CD4-positive, alpha-beta T cell treated with Interleukin-15 for 4 hours (primary cell): ENCODE data around the gene OR13C3.
"Not testable (repeated sequence)": the region's sequence is repeated elsewhere in the genome, so short reads cannot be mapped to it uniquely, and the experiment has no call there.

ENCODE experiments used
- DNase-seq: peaks from one replicate; pipeline ENCODE4 v3.0.0-alpha.2; 2020; ENCODE audit warnings: low spot score

Gene OR13C3

DNA sequence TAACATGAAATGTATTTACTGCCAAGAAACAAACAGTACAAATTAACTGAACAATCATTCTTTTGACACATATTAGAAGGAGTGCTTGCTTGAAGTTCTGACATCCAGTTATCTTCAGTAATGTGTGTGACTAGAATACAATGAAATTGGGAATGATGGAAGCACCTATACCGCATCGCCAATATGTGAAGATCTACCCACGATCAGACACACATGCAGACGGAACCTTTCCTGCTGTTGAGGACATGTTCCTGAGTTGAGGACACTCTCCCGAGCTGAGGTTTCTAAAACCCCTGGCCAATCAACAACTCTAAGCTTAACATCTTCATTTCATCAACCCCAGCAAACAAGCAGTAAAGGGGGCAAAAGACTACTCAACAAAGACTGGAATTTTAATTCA lies at the start of gene OR13C3:
TSS of gene OR13C3 (minus strand) at position 101 of the 400 bp plus-strand sequence. CDS start 133 bp downstream, outside the sequence.
- no peak for DNase-seq

- DNase-seq, result no peak
These were observed 43.9 kb upstream of the OR13C3 start for GRCh38 chr9:104580562-104580961.

DNA sequence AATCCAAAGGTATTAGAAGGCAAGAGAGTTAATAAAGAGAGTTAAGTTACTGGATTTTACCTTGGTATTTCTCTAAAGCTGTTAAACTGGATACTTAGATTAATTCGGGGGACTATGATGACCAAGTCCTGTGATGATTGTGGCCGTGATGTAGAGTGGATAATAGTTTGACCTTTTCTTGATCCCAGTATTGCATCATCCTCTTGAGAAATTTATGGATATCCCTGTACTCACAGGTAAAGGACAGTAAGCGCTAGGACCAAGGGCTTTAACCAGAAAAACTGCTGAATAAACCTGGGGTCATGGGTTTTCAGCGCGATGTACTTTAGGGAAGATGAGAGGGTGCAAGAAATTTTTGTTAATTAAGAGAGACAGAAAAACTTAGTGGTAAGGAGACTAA lies 40.6 kb upstream of the OR13C3 start:
- DNase-seq, result no peak

GRCh38 chr9:104575456-104575855 lies 38.8 kb upstream of the OR13C3 start:
- DNase-seq, result no peak

- DNase-seq, result no peak
These were observed 36.0 kb upstream of the OR13C3 start for GRCh38 chr9:104572612-104573011.

DNA sequence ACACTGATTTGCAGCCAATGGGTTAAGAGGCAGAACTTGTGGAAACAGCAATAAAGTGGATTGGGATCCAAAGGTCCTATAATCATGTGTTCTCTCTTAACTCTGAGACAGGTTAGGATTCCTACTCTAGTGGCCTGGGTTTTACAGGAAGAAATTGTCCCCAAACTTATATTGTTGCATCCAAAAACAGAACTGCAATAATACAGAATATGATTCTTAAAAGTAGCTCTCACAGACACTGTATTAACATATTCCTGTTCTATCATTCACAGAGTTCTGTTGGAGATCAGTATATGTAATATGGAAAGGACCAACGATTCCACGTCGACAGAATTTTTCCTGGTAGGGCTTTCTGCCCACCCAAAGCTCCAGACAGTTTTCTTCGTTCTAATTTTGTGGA lies 32.2 kb upstream of the OR13C3 start, which contains the start of gene OR13C8:
TSS of gene OR13C8 (plus strand) at position 301 of the 400 bp plus-strand sequence. CDS start at position 301, 0 bp downstream.
- DNase-seq, result no peak

GRCh38 chr9:104564358-104564757 lies 27.7 kb upstream of the OR13C3 start:
- DNase-seq, result no peak

- no peak for DNase-seq
These were observed 20.4 kb upstream of the OR13C3 start for GRCh38 chr9:104556830-104557634.

- DNase-seq, result no peak
These were observed 18.9 kb upstream of the OR13C3 start for GRCh38 chr9:104555521-104555920.

DNA sequence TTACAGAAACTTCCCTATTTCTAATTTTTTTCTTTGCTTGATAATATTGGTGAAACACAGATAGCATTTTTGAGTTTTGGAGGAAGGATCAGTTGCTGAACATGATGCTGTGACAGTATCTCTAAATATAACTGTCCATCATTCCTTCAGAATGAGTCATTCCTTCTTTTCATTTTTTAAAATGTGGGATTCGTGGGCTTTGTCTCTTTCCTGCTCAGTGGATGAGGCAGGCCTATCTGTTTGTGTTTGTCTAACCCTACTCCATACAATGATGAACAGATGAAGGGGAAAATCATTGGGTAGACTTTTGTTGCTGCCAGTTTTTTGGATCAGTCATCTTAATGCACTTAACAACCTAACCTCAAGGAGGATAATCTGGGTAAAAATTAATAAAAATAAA lies 16.6 kb upstream of the OR13C3 start:
- DNase-seq, result no peak

DNA sequence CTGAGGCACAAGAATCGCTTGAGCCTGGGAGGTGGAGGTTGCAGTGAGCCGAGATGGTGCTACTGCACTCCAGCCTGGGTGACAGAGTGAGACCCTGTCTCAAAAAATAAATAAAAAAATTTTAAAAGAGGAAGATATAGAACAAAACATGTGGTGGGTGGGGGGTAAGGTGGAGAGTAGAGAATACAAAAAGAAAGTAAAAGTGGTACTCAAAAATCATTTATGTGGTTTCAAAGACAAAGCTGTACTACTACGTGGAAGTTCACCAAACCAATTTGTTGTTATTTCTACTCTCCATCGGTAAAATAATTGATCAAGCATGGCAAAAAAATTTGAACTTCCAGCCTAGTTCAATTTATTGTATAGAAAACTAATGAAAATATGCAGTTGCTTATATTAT lies 8.0 kb upstream of the OR13C3 start:
- no peak for DNase-seq

DNA sequence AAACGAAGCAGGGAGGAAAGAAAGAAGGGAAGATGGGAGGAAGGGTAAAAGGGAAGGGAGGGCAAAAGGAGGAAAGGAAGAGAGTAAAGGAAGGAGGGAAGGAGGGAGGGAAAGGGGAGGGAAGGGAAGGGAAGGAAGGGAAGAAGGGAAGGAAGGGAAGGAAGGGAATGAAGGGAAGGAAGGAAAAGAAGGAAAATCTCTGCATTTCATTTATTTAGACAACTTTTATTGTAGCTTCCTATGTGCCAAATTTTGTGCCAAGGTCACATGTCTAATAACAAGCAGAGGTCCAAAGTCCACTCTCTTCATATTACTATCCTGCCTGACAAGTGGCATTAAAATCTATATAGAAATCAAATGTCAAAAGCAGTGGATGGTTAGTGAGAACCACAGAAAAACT lies 2.6 kb upstream of the OR13C3 start:
- no peak for DNase-seq

GRCh38 chr9:104527109-104527508 lies 9.5 kb downstream of the OR13C3 start, which contains the start of gene OR13C4:
TSS of gene OR13C4 (minus strand) at chr9:104527209. CDS start at chr9:104527209, 0 bp downstream.
- DNase-seq, result no peak

DNA sequence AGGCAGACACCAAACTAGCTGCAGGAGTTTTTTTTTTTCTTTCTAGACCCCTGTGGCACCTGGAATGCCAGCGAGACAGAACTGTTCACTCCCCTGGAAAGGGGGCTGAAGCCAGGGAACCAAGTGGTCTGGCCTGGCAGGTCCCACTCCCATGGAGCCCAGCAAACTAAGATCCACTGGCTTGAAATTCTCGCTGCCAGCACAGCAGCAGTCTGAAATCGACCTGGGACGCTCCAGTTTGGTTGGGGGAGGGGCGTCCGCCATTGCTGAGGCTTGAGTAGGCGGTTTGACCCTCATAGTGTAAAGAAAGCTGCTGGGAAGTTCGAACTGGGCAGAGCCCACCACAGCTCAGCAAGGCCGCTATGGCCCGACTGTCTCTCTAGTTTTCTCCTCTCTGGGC lies 16.4 kb downstream of the OR13C3 start:
- not testable (repeated sequence) for DNase-seq

- no peak for DNase-seq
These were observed 21.8 kb downstream of the OR13C3 start for GRCh38 chr9:104514901-104515300.

- DNase-seq, result no peak
These were observed 30.1 kb downstream of the OR13C3 start for GRCh38 chr9:104506565-104506964.

- no peak for DNase-seq
These were observed 32.7 kb downstream of the OR13C3 start, which contains the start of gene OR13F1 for GRCh38 chr9:104503963-104504362. TSS of gene OR13F1 (plus strand) at chr9:104504263. CDS start at chr9:104504263, 0 bp downstream.

- no peak for DNase-seq
These were observed 33.2 kb downstream of the OR13C3 start for GRCh38 chr9:104503440-104503839.

DNA sequence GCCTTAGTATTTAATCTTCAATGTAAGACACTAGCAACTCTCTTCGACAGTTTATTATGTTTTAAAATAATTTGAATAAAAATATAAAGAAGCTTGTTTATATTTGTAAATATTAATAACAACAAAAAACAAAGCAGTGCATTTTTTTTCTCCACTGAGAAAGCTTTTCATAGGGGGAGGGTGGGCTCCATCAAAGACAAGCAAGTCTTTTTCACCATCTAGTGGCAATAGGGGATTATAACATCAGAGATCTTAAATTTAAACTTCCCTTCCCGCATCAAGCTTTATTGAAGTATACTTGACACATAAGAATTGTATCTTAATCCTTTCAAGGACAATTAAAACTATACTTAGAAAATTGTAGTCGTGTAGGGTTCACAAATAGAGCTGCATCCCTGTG lies 41.8 kb downstream of the OR13C3 start:
- DNase-seq, result no peak
